GM12878 (cell line): ENCODE results near the gene UBE2J2. TPM values are rescaled to one million over a fixed set of nuclear protein-coding genes. Genes with fewer than 3 reads are reported as not detected.

Experiments used
- BACH1 ChIP-seq: fragments of 450-650 bp; IDR thresholded peaks from 2 replicates; pipeline ENCODE4 v1.6.1; 2017; ENCODE audit warnings: mild to moderate bottlenecking, borderline replicate concordance
- BHLHE40 ChIP-seq, 2 experiments: fragments of 450-650 bp in 1 of 2; IDR thresholded peaks; 2 replicates each; pipeline ENCODE4 v1.6.1; 2011 to 2017; ENCODE audit warnings: low read depth in 2 of 2, borderline replicate concordance in 1 of 2, improper control_type of control experiment in 1 of 2, low read length in 1 of 2, mild to moderate bottlenecking in 1 of 2
- DPF2 ChIP-seq: fragments of 450-650 bp; IDR thresholded peaks from 2 replicates; pipeline ENCODE4 v1.6.1; 2017; ENCODE audit warnings: mild to moderate bottlenecking
- GATAD2B ChIP-seq: fragments of 450-650 bp; conservative IDR thresholded peaks from 2 replicates; pipeline ENCODE4 v1.6.1; 2017; ENCODE audit warnings: low read depth, mild to moderate bottlenecking, moderate library complexity
- IKZF1 ChIP-seq: fragments of 450-650 bp; conservative IDR thresholded peaks from 2 replicates; pipeline ENCODE4 v1.6.1; 2017; ENCODE audit warnings: antibody characterized with exemption, mild to moderate bottlenecking
- MLLT1 ChIP-seq: fragments of 450-650 bp; IDR thresholded peaks from 2 replicates; pipeline ENCODE4 v1.6.1; 2016; ENCODE audit warnings: mild to moderate bottlenecking
- NBN ChIP-seq: fragments of 450-650 bp; IDR thresholded peaks from 2 replicates; pipeline ENCODE4 v1.6.1; 2016
- NFXL1 ChIP-seq: fragments of 450-650 bp; IDR thresholded peaks from 2 replicates; pipeline ENCODE4 v1.6.1; 2017; ENCODE audit warnings: antibody characterized with exemption, mild to moderate bottlenecking, borderline replicate concordance
- PAX8 ChIP-seq: fragments of 450-650 bp; IDR thresholded peaks from 2 replicates; pipeline ENCODE4 v1.6.1; 2017; ENCODE audit warnings: mild to moderate bottlenecking, moderate library complexity
- RAD21 ChIP-seq: IDR thresholded peaks from 2 replicates; pipeline ENCODE4 v1.6.1; 2011; ENCODE audit warnings: mild to moderate bottlenecking, low read depth, low read length, moderate library complexity; ENCODE audit not compliant: insufficient read depth
- RELB ChIP-seq: fragments of 450-650 bp; IDR thresholded peaks from 2 replicates; pipeline ENCODE4 v1.6.1; 2017; ENCODE audit warnings: low read depth, mild to moderate bottlenecking, moderate library complexity
- TCF12 ChIP-seq: IDR thresholded peaks from 2 replicates; pipeline ENCODE4 v1.6.1; 2011; ENCODE audit warnings: low read depth, mild to moderate bottlenecking, low read length
- TCF3 ChIP-seq: IDR thresholded peaks from 2 replicates; pipeline ENCODE4 v1.6.1; 2012; ENCODE audit warnings: low read depth, mild to moderate bottlenecking, low read length, borderline replicate concordance; ENCODE audit not compliant: insufficient read depth
- ZNF24 ChIP-seq: fragments of 450-650 bp; IDR thresholded peaks from 2 replicates; pipeline ENCODE4 v1.6.1; 2017; ENCODE audit warnings: antibody characterized with exemption, mild to moderate bottlenecking
- polyA plus RNA-seq, 11 experiments: library from polyadenylated mRNA; depleted of rRNA in 4 of 11; unstranded in 6 of 11; stranded (reverse) in 5 of 11; fragments of >200 nt; fragmentation: Nextera tagmentation in 4 of 11; fragmentation: Illumina TruSeq in 1 of 11; extraction: Ambion mirVana in 4 of 11; extraction: Trizol in 1 of 11; gene quantifications; 1 replicate in 1 of 11; 2 replicates in 10 of 11; pipeline versions ENCODE4 v1.2.1 to v1.2.3, GENCODE V29; 2011 to 2016; ENCODE audit warnings: inconsistent platforms in 2 of 11, missing spikeins in 2 of 11, low read depth in 1 of 11
- total RNA-seq, 4 experiments: library from RNA; depleted of rRNA in 3 of 4; stranded (reverse); fragments of >200 nt in 3 of 4; fragmentation: Illumina TruSeq in 1 of 4; extraction: Trizol in 1 of 4; gene quantifications; 2 replicates each; pipeline versions ENCODE4 v1.2.1 to v1.2.3, GENCODE V29; 2013 to 2021
- TF ChIP-seq, protein P1 (sequence below): fragments of 450-650 bp; conservative IDR thresholded peaks from 2 replicates; pipeline ENCODE4 v1.6.1; 2017; ENCODE audit warnings: mild to moderate bottlenecking, moderate library complexity

UBE2J2 gene
- total and polyA plus RNA-seq, 10 of the 15 experiments (the other 5 are each of a cell fraction or from before 2014, with no cell fraction given) = 0.72 to 70.5 (median 49.2) TPM

- TF ChIP-seq, protein P1, sequence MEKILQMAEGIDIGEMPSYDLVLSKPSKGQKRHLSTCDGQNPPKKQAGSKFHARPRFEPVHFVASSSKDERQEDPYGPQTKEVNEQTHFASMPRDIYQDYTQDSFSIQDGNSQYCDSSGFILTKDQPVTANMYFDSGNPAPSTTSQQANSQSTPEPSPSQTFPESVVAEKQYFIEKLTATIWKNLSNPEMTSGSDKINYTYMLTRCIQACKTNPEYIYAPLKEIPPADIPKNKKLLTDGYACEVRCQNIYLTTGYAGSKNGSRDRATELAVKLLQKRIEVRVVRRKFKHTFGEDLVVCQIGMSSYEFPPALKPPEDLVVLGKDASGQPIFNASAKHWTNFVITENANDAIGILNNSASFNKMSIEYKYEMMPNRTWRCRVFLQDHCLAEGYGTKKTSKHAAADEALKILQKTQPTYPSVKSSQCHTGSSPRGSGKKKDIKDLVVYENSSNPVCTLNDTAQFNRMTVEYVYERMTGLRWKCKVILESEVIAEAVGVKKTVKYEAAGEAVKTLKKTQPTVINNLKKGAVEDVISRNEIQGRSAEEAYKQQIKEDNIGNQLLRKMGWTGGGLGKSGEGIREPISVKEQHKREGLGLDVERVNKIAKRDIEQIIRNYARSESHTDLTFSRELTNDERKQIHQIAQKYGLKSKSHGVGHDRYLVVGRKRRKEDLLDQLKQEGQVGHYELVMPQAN = peak; percentile 40; the same call in 1 of the 2 replicates
- TF ChIP-seq PAX8 (no peak), NBN (0 out of 2 replicates have a peak, but pooled peaks have one; percentile 18), NFXL1 (0 out of 2 replicates have a peak, but pooled peaks have one; percentile 32), TCF3 (0 out of 2 replicates have a peak, but pooled peaks have one; percentile 53), BACH1 (peak; percentile 75; the same call in 1 of the 2 replicates), RELB (no peak; the same call in 1 of the 2 replicates), BHLHE40 (IDR thresholded peaks at IDR 0.05; ENCODE audit: borderline replicate concordance in 1 of 2, low read depth in 2 of 2, low read length in 1 of 2) (peak in 1 of 2 experiments; percentile 30; a peak in 1 of 4 replicates), ZNF24 (no peak), RAD21 (peak; percentile 30), GATAD2B (0 out of 2 replicates have a peak, but pooled peaks have one; percentile 23), TCF12 (peak; percentile 62; the same call in 1 of the 2 replicates), IKZF1 (peak; percentile 43; the same call in 1 of the 2 replicates), DPF2 (peak; percentile 47), MLLT1 (no peak)
Observed at GRCh38 chr1:1305300-1306069, 31.8 kb upstream of the UBE2J2 start (continued).
